HEK293 (cell line): ENCODE results near the gene PHF14.
"Not testable (repeated sequence)": the region's sequence is repeated elsewhere in the genome, so short reads cannot be mapped to it uniquely, and the experiment has no call there.

Experiments used
- CTCF ChIA-PET: fragments of 350-600 bp; formaldehyde crosslinking; extraction: SDS; loops from one replicate; lab custom pipeline; 2021; ENCODE audit warnings: antibody characterized with exemption; lab: Yijun Ruan, JAX
- POLR2A ChIA-PET: fragments of 300-600 bp; formaldehyde crosslinking; extraction: SDS; loops from one replicate; lab custom pipeline; 2020; ENCODE audit warnings: antibody characterized with exemption, inconsistent platforms; lab: Yijun Ruan, JAX
- H3K27ac ChIP-seq: fragments of 200-500 bp; sonication (Bioruptor generic); 2 replicates; pipeline ENCODE4 v1.5.1; 2014; ENCODE audit warnings: low read depth, low read length, control low read depth, inconsistent platforms; ENCODE audit errors: extremely low read depth
- H3K36me3 ChIP-seq, 2 experiments: fragments of 200-500 bp in 1 of 2; sonication (Bioruptor generic) in 1 of 2; 1 replicate in 1 of 2; 2 replicates in 1 of 2; pipeline ENCODE4 v1.5.1; 2014 to 2017; ENCODE audit warnings: inconsistent platforms in 2 of 2, low read length in 2 of 2; ENCODE audit not compliant: control insufficient read depth in 2 of 2, insufficient read depth in 1 of 2
- H3K4me1 ChIP-seq: fragments of 200-500 bp; sonication (Bioruptor generic); 2 replicates; pipeline ENCODE4 v1.5.1; 2014; ENCODE audit warnings: mild to moderate bottlenecking, low read length, inconsistent platforms; ENCODE audit not compliant: control insufficient read depth, insufficient read depth
- H3K4me3 ChIP-seq: 2 replicates; pipeline ENCODE4 v1.5.1; 2011; ENCODE audit warnings: low read depth, mild to moderate bottlenecking, control low read depth, low read length, moderate library complexity
- H3K9me3 ChIP-seq: fragments of 200-500 bp; sonication (Bioruptor generic); 2 replicates; pipeline ENCODE4 v1.5.1; 2014; ENCODE audit warnings: low read depth, low read length, inconsistent platforms; ENCODE audit not compliant: control insufficient read depth, insufficient read depth
- AEBP2 ChIP-seq: fragments of 450-650 bp; formaldehyde crosslinking; IDR thresholded peaks from 2 replicates; pipeline ENCODE4 v1.5.1; 2016; ENCODE audit warnings: missing biosample characterization, missing genetic modification characterization, borderline replicate concordance
- BCL6B ChIP-seq: fragments of 450-650 bp; formaldehyde crosslinking; IDR thresholded peaks from 2 replicates; pipeline ENCODE4 v1.5.1; 2017; ENCODE audit warnings: missing biosample characterization, missing genetic modification characterization
- CTCF ChIP-seq: fragments of 450-650 bp; formaldehyde crosslinking; IDR thresholded peaks from 2 replicates; pipeline ENCODE4 v1.5.1; 2016; ENCODE audit warnings: missing biosample characterization, missing genetic modification characterization
- EGR2 ChIP-seq: fragments of 450-650 bp; formaldehyde crosslinking; IDR thresholded peaks from 2 replicates; pipeline ENCODE4 v1.5.1; 2016; ENCODE audit warnings: low read depth, missing biosample characterization, missing genetic modification characterization
- KLF7 ChIP-seq: fragments of 450-650 bp; formaldehyde crosslinking; IDR thresholded peaks from 2 replicates; pipeline ENCODE4 v1.5.1; 2016; ENCODE audit warnings: missing biosample characterization, missing genetic modification characterization, borderline replicate concordance
- OSR2 ChIP-seq: fragments of 450-650 bp; formaldehyde crosslinking; IDR thresholded peaks from 2 replicates; pipeline ENCODE4 v1.5.1; 2016; ENCODE audit warnings: missing biosample characterization, missing genetic modification characterization
- PRDM1 ChIP-seq: fragments of 450-650 bp; formaldehyde crosslinking; IDR thresholded peaks from 2 replicates; pipeline ENCODE4; 2016; ENCODE audit warnings: missing biosample characterization, missing genetic modification characterization
- PRDM2 ChIP-seq: fragments of 450-650 bp; formaldehyde crosslinking; IDR thresholded peaks from 2 replicates; pipeline ENCODE4 v1.5.1; 2016; ENCODE audit warnings: missing biosample characterization, missing genetic modification characterization, borderline replicate concordance
- RBAK ChIP-seq: fragments of 450-650 bp; formaldehyde crosslinking; IDR thresholded peaks from 2 replicates; pipeline ENCODE4 v1.5.1; 2016; ENCODE audit warnings: missing biosample characterization, missing genetic modification characterization
- ZBTB17 ChIP-seq: fragments of 450-650 bp; formaldehyde crosslinking; IDR thresholded peaks from 2 replicates; pipeline ENCODE4 v1.5.1; 2016; ENCODE audit warnings: missing biosample characterization, missing genetic modification characterization
- ZBTB7A ChIP-seq: fragments of 450-650 bp; formaldehyde crosslinking; IDR thresholded peaks from 2 replicates; pipeline ENCODE4 v1.5.1; 2016; ENCODE audit warnings: low read depth, missing biosample characterization, missing genetic modification characterization
- ZFP41 ChIP-seq: fragments of 450-650 bp; formaldehyde crosslinking; IDR thresholded peaks from 2 replicates; pipeline ENCODE4 v1.5.1; 2016; ENCODE audit warnings: missing biosample characterization, missing genetic modification characterization, borderline replicate concordance
- ZNF121 ChIP-seq: fragments of 450-650 bp; formaldehyde crosslinking; IDR thresholded peaks from 2 replicates; pipeline ENCODE4 v1.5.1; 2016; ENCODE audit warnings: missing biosample characterization, missing genetic modification characterization
- ZNF174 ChIP-seq: fragments of 450-650 bp; formaldehyde crosslinking; IDR thresholded peaks from 2 replicates; pipeline ENCODE4 v1.5.0; 2017; ENCODE audit warnings: missing biosample characterization, mild to moderate bottlenecking, missing genetic modification characterization
- ZNF2 ChIP-seq: fragments of 450-650 bp; formaldehyde crosslinking; IDR thresholded peaks from 2 replicates; pipeline ENCODE4 v1.5.1; 2016; ENCODE audit warnings: missing biosample characterization, missing genetic modification characterization
- ZNF37A ChIP-seq: fragments of 450-650 bp; IDR thresholded peaks from 2 replicates; pipeline ENCODE4 v1.5.1; 2018; ENCODE audit warnings: missing biosample characterization, missing genetic modification characterization
- ZNF449 ChIP-seq: fragments of 450-650 bp; formaldehyde crosslinking; IDR thresholded peaks from 2 replicates; pipeline ENCODE4 v1.5.1; 2017; ENCODE audit warnings: missing biosample characterization, mild to moderate bottlenecking, missing genetic modification characterization, moderate library complexity
- ZNF530 ChIP-seq: fragments of 450-650 bp; formaldehyde crosslinking; IDR thresholded peaks from 2 replicates; pipeline ENCODE4 v1.5.1; 2016; ENCODE audit warnings: low read depth, missing biosample characterization, missing genetic modification characterization
- ZNF621 ChIP-seq: fragments of 450-650 bp; formaldehyde crosslinking; IDR thresholded peaks from 2 replicates; pipeline ENCODE4 v1.5.1; 2017; ENCODE audit warnings: missing biosample characterization, missing genetic modification characterization
- ZNF626 ChIP-seq: fragments of 450-650 bp; sonication (Bioruptor Pico); formaldehyde crosslinking; IDR thresholded peaks from 2 replicates; pipeline ENCODE4 v1.5.1; 2018; ENCODE audit warnings: missing biosample characterization, missing genetic modification characterization, inconsistent platforms
- ZNF670 ChIP-seq: fragments of 450-650 bp; formaldehyde crosslinking; IDR thresholded peaks from 2 replicates; pipeline ENCODE4 v1.5.1; 2016; ENCODE audit warnings: missing biosample characterization, missing genetic modification characterization, low read depth
- ZNF747 ChIP-seq: fragments of 450-650 bp; formaldehyde crosslinking; IDR thresholded peaks from 2 replicates; pipeline ENCODE4 v1.5.1; 2016; ENCODE audit warnings: missing biosample characterization, missing genetic modification characterization

PHF14 gene

GRCh38 chr7:10952588-10952987 is 21.1 kb upstream of the PHF14 start (continued):
- TF ChIP-seq OSR2 (tag by site-specific recombination) (no peak), ZNF121 (tag by site-specific recombination) (no peak), KLF7 (no peak), ZBTB17 (tag by site-specific recombination) (no peak), ZBTB7A (tag by site-specific recombination) (no peak)

- H3K9me3 ChIP-seq, H3K36me3 ChIP-seq, H3K4me3 ChIP-seq, POLR2A ChIA-PET, H3K27ac ChIP-seq, CTCF ChIA-PET, H3K4me1 ChIP-seq: not testable (repeated sequence)
These were observed 20.5 kb upstream of the PHF14 start for GRCh38 chr7:10953078-10953750.

- Histone ChIP-seq H3K36me3 (no peaks in the 10 kb centered on the region), H3K27ac (no peak overlapping the region), H3K4me1 (no peaks in the 10 kb centered on the region), H3K9me3 (no peaks in the 10 kb centered on the region), H3K4me3 (no peak overlapping the region)
- CTCF ChIA-PET, result no interaction called here
- POLR2A ChIA-PET, result no interaction called here
- TF ChIP-seq ZNF747 (tag by site-specific recombination), result no peak
- no peak for TF ChIP-seq ZNF174 (tag by site-specific recombination)
- no peak for TF ChIP-seq EGR2
- no peak for TF ChIP-seq ZNF2 (tag by site-specific recombination)
- no peak for TF ChIP-seq ZNF37A (tag by site-specific recombination)
- no peak for TF ChIP-seq BCL6B (tag by site-specific recombination)
- TF ChIP-seq ZNF530, result no peak
- no peak for TF ChIP-seq ZNF621 (tag by site-specific recombination)
- TF ChIP-seq ZNF626 (tag by site-specific recombination), result no peak
- TF ChIP-seq RBAK, result no peak
- no peak for TF ChIP-seq ZNF670 (tag by site-specific recombination)
- TF ChIP-seq ZFP41 (tag by site-specific recombination), result no peak
- TF ChIP-seq CTCF, result no peak
- TF ChIP-seq PRDM1 (tag by site-specific recombination), result no peak
- no peak for TF ChIP-seq AEBP2 (tag by site-specific recombination)
- no peak for TF ChIP-seq ZNF449 (tag by site-specific recombination)
- no peak for TF ChIP-seq PRDM2 (tag by site-specific recombination)
These were observed 17.1 kb upstream of the PHF14 start for GRCh38 chr7:10956528-10956927.
